LHCN-M2 (cell line): ENCODE measurements around the gene ATP6V1B1. TPM values are rescaled to one million over a fixed set of nuclear protein-coding genes. Genes with fewer than 3 reads are reported as not detected.
"Not testable (repeated sequence)": the region's sequence is repeated elsewhere in the genome, so short reads cannot be mapped to it uniquely, and the experiment has no call there.

ENCODE experiments used
- DNase-seq: peaks from one replicate; pipeline ENCODE4 v3.0.0-alpha.2; 2012; ENCODE audit warnings: low read depth
- total RNA-seq: library from RNA; depleted of rRNA; stranded (reverse); fragments of >200 nt; gene quantifications from 2 replicates; pipeline ENCODE4 v1.2.3, GENCODE V29; 2014; rRNA removed

The ATP6V1B1 gene
- total RNA-seq, 1 experiment from 2014 or later: 2.0 TPM

- DNase-seq: peak; percentile 7
Measured at GRCh38 chr2:71005271-71006202, 69.8 kb downstream of the ATP6V1B1 start.

- no peak for DNase-seq
Measured at GRCh38 chr2:71006323-71006722, 70.6 kb downstream of the ATP6V1B1 start.

DNA sequence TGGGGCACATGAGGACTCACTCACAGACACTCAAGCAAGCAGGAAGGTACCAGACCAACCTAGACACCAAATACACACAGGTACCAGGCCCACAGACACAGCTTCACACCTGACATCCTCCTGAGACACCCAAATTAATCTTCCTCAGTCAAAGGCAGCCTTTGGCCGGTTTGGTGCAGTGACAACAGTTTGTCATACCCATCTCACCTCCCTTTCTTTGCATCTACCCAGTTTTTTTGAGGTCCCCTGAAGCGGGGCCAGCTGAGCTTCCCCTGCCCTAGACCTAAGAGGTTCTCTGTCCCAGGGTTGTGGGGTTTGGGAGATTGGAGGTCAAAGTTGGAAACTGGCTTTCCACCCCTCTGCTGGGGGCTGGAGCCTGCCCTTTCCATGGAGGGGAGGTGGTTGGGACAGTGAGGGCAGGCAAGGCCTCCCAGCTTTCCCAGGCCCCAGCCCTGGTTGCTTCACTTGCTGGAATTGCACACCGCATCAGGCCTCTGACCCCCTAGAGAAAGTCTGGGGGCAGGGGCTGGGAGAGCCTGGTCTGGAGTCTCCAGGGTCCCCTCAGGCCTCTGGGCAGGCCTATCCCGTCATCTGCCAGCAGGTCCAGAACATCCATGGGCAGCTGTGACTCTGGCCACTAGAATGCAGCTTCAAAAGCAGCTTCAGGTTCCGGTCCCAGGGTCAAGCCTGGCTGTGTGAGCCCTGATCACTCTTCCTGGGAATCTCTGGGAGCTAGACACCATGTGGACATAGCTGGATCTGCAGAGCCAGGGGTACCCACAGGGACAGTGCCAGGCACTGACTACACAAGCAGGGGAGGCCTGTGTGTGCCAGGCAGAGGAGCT, 71.5 kb downstream of the ATP6V1B1 start:
- peak; percentile 13 for DNase-seq

- DNase-seq: no peak
Measured at GRCh38 chr2:71008342-71008741, 72.6 kb downstream of the ATP6V1B1 start.

DNA sequence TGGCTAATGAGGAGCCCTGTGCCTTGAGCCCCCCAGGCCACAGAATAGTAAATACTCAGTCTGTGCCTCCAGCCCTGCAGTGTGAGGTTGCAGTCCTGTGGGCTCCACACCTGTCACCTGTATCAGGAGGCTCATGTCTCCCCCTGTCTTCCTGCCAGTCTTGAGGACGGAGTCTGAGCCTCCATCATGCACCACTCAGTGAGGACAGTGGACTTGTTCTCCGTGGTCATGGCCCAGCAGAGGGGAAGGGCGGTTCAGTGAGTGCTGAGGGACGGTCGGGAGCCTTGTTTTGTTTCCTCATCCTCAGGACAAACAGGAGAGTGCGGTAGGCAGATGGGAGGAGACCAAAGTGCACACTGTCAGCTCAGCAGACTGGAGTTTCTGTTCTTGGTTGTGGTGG, 76.1 kb downstream of the ATP6V1B1 start:
- not testable (repeated sequence) for DNase-seq

Other genes starting within 250 kb of the ATP6V1B1 start
- not detected in 2 replicates for gene ADD2, start 167.7 kb upstream of the ATP6V1B1 start, total RNA-seq
- not detected in 2 replicates for gene FIGLA, start 145.3 kb upstream of the ATP6V1B1 start, total RNA-seq
- gene CLEC4F, start 115.3 kb upstream of the ATP6V1B1 start, total RNA-seq: not detected in 2 replicates
- gene CD207, start 100.1 kb upstream of the ATP6V1B1 start, total RNA-seq: not detected in 2 replicates
- 5.4 and 9.8 TPM in 2 replicates for gene VAX2, start 35.3 kb upstream of the ATP6V1B1 start, total RNA-seq
- gene ANKRD53, start 42.7 kb downstream of the ATP6V1B1 start, total RNA-seq: 0.11 and 0.83 TPM in 2 replicates
- gene TEX261, start 59.0 kb downstream of the ATP6V1B1 start, total RNA-seq: 61.9 and 76.6 TPM in 2 replicates
- 124 TPM in 2 replicates for gene NAGK, start 132.7 kb downstream of the ATP6V1B1 start, total RNA-seq
- gene MCEE, start 194.3 kb downstream of the ATP6V1B1 start, total RNA-seq: 6.2 and 10.6 TPM in 2 replicates
- 25.1 and 28.9 TPM in 2 replicates for gene MPHOSPH10, start 194.7 kb downstream of the ATP6V1B1 start, total RNA-seq